ENCODE results near the gene SHISA9. TPM values are rescaled to one million over a fixed set of nuclear protein-coding genes. Genes with fewer than 3 reads are reported as not detected.

SHISA9 gene
- total RNA-seq, 3 donors from 2014 or later = 0.87 to 7.3 (median 3.0) TPM

GRCh38 chr16:13113741-13114140 is 212.3 kb downstream of the SHISA9 start:
- Histone ChIP-seq H3K9me3 (peaks cover 8% of the 10 kb centered on the region), H3K4me3 (no peak overlapping the region), H3K4me1 (ENCODE audit: low read depth) (no peaks in the 10 kb centered on the region), H3K36me3 (ENCODE audit: low read depth) (no peaks in the 10 kb centered on the region)
- intact Hi-C loops (cut with DNase I, micrococcal nuclease) = no loop called here
- DNase-seq = no peak
- no peak for ATAC-seq
- no peak for TF ChIP-seq CTCF (IDR thresholded peaks at IDR 0.05)

DNA sequence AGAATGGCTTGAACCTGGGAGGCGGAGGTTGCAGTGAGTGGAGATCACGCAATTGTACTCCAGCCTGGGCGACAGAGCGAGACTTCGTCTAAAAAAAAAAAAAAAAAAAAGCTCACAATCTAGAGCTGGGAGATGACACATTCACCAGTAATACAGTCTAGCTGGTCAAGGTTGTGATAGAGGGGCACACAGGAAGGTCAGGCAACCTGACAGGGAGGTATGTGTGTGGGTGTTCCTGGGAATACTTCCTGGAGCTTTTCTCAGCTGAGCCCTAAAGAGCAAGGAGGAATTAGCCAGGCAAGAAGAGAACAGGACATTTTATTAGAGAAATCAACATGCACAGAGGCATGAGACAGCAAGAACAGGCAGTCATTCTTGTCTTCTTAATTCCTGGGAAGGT is 216.7 kb downstream of the SHISA9 start:
- no peak for TF ChIP-seq CTCF (IDR thresholded peaks at IDR 0.05)
- no peaks in the 10 kb centered on the region for H3K36me3 ChIP-seq (ENCODE audit: low read depth)
- H3K4me1 ChIP-seq (ENCODE audit: low read depth) = no peaks in the 10 kb centered on the region
- ATAC-seq (no peak), DNase-seq (no peak)
- intact Hi-C loops (cut with DNase I, micrococcal nuclease) = no loop called here
- no peak overlapping the region for H3K4me3 ChIP-seq
- peaks cover 3% of the 10 kb centered on the region for H3K9me3 ChIP-seq

DNA sequence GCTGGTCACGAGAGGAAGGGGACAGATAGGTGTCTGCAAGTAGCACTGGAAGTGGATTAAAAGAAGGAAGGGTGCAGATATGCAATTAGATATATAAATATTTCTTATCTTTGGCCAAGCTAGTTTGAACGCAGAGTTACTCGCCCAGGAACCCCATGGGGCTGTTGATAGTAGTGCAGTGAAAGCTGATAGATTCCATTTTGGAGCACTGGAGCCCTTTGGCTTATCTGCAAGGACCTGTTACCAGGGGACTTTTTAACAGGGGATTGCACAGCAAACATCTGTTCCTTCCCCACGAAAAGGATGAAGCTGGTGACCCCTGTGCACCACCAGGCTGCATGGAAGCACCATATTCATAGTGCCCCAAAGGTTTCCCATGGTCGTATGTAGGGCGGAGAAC is 218.7 kb downstream of the SHISA9 start:
- H3K36me3 ChIP-seq (ENCODE audit: low read depth) = no peaks in the 10 kb centered on the region
- H3K4me3 ChIP-seq = no peak overlapping the region
- TF ChIP-seq CTCF (IDR thresholded peaks at IDR 0.05) = no peak
- H3K9me3 ChIP-seq = peaks cover 2% of the 10 kb centered on the region
- intact Hi-C loops (cut with DNase I, micrococcal nuclease) = no loop called here
- H3K4me1 ChIP-seq (ENCODE audit: low read depth) = no peaks in the 10 kb centered on the region
- DNase-seq (no peak), ATAC-seq (no peak)

- TF ChIP-seq CTCF (IDR thresholded peaks at IDR 0.05) = no peak
- Histone ChIP-seq H3K4me3 (no peak overlapping the region), H3K9me3 (peaks cover 2% of the 10 kb centered on the region), H3K36me3 (ENCODE audit: low read depth) (no peaks in the 10 kb centered on the region), H3K4me1 (ENCODE audit: low read depth) (no peaks in the 10 kb centered on the region)
- no peak for DNase-seq
- no peak for ATAC-seq
- intact Hi-C loops (cut with DNase I, micrococcal nuclease) = no loop called here
Measured at GRCh38 chr16:13120557-13120956, 219.2 kb downstream of the SHISA9 start.

- no peaks in the 10 kb centered on the region for H3K4me1 ChIP-seq (ENCODE audit: low read depth)
- H3K4me3 ChIP-seq = no peak overlapping the region
- intact Hi-C loops (cut with DNase I, micrococcal nuclease) = no loop called here
- no peak for DNase-seq
- ATAC-seq = no peak
- TF ChIP-seq CTCF (IDR thresholded peaks at IDR 0.05) = no peak
- no peaks in the 10 kb centered on the region for H3K36me3 ChIP-seq (ENCODE audit: low read depth)
- no peaks in the 10 kb centered on the region for H3K9me3 ChIP-seq
Measured at GRCh38 chr16:13123991-13124390, 222.6 kb downstream of the SHISA9 start.

- ATAC-seq = no peak
- Histone ChIP-seq H3K36me3 (ENCODE audit: low read depth) (no peaks in the 10 kb centered on the region), H3K4me3 (no peak overlapping the region), H3K4me1 (ENCODE audit: low read depth) (no peaks in the 10 kb centered on the region), H3K9me3 (no peaks in the 10 kb centered on the region)
- no peak for TF ChIP-seq CTCF (IDR thresholded peaks at IDR 0.05)
- intact Hi-C loops (cut with DNase I, micrococcal nuclease) = no loop called here
- DNase-seq = no peak
Measured at GRCh38 chr16:13127144-13127543, 225.7 kb downstream of the SHISA9 start.
